GM21825 (cell line): ENCODE results near the gene BCL2L12.

Experiments used
- ATAC-seq: cut with Tn5 transposase; IDR thresholded peaks from one replicate; pipeline ENCODE4 v1.9.1; 2021; ENCODE audit warnings: mild to moderate bottlenecking, moderate library complexity; ENCODE audit not compliant: unreplicated experiment

BCL2L12 gene

GRCh38 chr19:49684251-49684982 lies 18.7 kb downstream of the BCL2L12 start:
- no peak for ATAC-seq

GRCh38 chr19:49684983-49685553 lies 19.3 kb downstream of the BCL2L12 start:
- ATAC-seq, result no peak

DNA sequence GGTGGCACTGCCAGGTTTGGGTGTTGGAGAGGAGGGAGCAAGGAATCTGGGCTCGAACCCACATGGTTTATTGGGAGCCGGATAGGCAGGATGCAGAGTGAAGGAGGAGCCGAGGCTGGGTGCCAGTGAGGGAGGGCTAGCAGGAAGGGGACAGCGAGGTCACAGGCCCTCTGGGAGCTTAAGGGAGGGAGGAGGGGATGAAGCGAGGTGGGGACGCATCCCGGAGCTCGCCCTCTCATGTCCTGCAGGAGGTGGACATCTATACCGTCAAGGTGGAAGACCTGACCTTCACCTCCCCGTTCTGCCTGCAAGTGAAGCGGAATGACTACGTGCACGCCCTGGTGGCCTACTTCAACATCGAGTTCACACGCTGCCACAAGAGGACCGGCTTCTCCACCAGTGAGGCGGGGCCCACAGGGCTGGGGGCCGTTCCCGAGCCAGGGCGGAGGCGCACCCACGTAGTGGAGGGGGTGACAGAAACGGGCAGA lies 20.2 kb downstream of the BCL2L12 start:
- no peak for ATAC-seq

DNA sequence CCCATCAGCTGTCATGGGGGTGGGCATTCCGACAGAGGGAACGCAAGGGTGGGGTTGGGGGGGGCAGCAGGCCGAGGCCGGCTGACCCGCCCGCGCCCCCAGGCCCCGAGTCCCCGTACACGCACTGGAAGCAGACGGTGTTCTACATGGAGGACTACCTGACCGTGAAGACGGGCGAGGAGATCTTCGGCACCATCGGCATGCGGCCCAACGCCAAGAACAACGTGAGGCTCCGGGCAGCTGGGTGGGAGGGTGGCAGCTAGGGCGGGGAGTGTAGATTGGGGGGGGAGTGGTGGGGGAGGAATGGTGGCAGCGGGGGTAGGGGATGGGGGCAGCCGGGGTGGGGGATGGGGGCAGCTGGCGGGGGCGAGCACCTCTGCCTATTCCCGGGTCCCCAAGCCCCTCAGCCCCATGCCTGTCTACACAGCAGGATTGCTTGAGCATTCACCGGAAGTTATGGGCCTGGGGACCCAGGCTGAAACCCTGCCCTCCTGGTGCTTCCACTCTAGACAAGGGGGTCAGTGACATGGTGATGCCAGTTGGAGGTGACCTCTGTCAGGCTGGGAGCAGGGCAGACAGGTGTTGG lies 20.9 kb downstream of the BCL2L12 start:
- ATAC-seq, result no peak

DNA sequence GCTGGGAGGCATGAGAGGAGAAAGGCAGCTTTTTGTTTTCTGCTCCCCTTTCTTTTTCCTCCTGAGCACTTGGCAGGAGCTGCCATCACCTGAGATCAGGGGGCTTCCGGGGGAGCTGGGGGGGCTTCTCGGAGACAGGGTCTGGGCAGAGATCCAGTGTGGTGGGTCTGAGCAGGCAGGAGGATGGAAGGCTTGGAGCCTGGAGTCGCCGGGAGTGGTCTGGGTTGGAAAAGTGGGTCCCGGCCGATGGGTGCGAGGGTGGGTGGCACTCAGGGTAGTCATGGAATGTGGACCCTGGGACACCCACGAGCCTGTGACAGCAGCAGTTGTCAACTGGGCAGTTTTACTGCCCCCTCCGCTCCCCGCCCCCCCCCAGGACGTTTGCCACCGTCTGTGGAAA lies 21.4 kb downstream of the BCL2L12 start:
- ATAC-seq, result no peak

DNA sequence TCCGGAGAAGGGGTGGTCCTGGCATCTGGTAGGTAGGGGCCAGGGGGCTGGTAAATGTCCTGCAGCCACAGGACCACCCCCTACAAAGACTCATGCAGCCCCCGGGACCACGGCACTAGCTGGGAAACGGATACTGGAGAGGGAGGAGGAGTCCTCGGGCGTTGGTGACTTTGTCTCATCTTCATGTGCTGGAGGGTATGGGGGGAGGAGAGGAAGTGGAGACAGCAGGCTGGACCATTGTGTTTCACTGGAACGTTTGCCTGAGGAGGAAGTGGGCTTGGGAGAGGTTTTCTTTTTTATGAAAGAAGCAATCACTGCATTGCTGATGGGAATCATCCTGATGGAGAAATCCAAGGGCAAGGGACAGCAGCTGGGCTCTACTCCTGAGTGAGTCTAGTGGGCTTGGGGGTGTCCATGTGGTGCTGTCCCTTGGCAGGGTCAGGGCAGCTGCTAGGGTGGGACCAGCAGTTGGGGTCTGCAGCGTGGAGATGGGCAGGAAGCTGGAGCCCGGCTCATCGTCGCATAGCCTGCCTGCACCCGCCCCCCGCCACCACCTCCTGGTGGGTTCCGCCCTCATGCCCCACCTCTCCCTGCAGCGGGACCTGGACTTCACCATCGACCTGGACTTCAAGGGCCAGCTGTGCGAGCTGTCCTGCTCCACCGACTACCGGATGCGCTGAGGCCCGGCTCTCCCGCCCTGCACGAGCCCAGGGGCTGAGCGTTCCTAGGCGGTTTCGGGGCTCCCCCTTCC lies 22.0 kb downstream of the BCL2L12 start:
- ATAC-seq, result no peak

- ATAC-seq, result no peak
Observed at GRCh38 chr19:49688531-49689132, 22.9 kb downstream of the BCL2L12 start.

GRCh38 chr19:49689133-49690078 lies 23.7 kb downstream of the BCL2L12 start, which contains the start of gene ADM5:
Gene ADM5, plus strand, starts transcription at chr19:49689594. Its CDS starts 244 bp downstream, at chr19:49689838.
- ATAC-seq, result no peak

GRCh38 chr19:49690079-49690655 lies 24.4 kb downstream of the BCL2L12 start:
- ATAC-seq, result no peak

- no peak for ATAC-seq
Observed at GRCh38 chr19:49690656-49691242, 25.0 kb downstream of the BCL2L12 start, which contains the start of gene CPT1C. Gene CPT1C, plus strand, starts transcription at chr19:49691116. Its CDS starts 1,137 bp downstream, at chr19:49692253.

DNA sequence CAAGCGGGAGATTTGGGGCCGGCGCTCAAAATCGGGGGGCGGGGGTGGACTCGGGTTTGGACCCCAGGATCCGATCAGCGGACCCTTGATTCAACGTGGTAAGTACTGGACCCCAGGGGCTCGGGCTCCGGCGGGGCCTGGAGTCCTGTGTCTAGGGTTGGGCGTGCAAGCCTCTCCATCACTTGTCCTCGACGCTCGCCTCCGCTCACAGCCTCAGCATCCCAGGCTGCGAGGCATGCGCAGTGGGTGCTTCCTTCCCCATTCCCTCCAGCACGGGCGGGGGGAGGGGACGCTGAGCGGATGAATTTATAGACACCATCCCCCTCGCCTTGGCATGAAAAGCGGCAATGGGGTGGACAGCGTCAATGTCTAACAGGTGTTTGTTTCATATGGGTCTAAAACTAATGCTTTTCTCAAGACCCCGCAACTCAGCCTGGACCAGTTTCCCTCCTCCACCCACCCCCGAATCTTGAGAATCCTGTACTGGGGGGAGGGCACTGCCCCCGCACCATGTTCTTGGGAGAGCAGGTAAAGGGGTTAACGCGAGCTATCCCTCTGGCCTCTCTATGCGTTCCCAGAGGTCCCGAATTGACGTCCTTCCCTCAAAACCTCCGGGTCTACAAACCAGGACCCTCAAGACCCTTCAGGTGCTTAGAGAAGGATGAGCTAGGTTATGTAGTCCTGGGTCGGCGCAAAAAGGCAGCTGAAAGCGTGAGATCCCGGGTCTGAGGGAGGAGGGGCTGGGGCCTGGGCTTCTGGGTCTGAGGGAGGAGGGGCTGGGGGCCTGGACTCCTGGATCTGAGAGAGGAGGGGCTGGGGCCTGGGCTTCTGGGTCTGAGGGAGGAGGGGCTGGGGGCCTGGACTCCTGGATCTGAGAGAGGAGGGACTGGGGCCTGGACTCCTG lies 25.8 kb downstream of the BCL2L12 start:
- no peak for ATAC-seq

DNA sequence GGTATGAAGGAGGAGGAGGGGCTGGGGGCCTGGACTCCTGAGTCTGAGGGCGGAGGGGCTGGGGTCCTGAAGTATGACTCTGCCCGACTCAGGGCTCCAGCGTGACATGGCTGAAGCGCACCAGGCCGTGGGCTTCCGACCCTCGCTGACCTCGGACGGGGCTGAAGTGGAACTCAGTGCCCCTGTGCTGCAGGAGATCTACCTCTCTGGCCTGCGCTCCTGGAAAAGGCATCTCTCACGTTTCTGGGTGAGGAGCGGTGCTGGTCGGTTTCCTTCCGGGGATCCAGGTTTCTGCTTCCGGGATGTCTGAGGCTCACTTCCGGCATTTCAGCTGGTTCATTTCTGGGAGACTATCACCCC lies 26.4 kb downstream of the BCL2L12 start:
- no peak for ATAC-seq

DNA sequence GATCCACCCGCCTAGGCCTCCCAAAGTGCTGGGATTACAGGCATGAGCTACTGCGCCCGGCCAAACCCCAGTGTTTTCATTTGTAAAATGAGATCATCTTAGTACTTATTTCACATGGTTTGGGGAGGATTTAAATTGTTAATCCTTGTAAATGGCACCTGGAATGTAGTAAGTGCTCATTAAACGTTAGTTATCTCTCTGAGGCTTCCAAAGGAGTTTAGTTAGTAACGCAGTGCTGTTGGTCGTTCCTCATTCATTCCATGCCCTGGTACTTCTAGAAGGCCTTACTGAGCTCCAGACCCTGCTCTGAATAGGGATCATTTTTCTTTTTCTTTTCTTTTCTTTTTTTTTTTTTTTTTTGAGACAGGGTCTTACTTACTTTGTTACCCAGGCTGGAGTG lies 30.4 kb downstream of the BCL2L12 start:
- no peak for ATAC-seq

DNA sequence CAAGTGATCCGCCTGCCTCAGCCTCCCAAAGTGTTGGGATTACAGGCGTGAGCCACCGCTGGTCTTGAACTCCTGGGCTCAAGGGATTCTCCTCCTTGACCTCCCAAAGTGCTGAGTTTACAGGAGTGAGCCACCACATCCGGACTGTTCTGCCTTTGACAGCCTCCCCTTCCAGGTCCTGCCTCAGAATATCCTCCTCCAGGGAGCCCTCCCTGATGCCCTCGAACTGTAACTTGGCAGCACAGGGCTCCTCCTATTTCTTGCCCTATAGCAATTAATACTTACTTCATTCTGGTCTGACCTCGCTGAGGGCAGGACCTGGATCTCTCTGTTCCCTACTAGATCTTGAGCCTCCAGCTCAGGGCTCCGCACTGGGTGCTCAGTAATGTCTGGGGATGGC lies 31.1 kb downstream of the BCL2L12 start:
- ATAC-seq, result no peak

- ATAC-seq, result no peak
Observed at GRCh38 chr19:49699364-49699763, 33.6 kb downstream of the BCL2L12 start.

DNA sequence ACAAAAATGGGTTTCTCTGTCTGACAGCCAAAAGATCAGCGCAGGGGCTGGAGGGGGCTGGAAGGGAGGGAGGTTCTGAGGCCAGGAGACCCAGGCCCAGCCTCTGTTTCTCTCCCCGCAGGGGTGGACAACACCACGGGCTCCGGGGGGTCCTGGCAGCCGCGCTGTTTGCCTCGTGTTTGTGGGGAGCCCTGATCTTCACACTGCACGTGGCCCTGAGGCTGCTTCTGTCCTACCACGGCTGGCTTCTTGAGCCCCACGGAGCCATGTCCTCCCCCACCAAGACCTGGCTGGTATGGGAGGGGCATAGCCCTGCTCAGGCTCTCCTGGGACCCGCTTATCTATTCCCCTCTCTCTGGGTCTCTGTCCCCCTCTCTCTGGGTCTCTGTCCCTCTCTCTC lies 34.8 kb downstream of the BCL2L12 start:
- ATAC-seq, result no peak

DNA sequence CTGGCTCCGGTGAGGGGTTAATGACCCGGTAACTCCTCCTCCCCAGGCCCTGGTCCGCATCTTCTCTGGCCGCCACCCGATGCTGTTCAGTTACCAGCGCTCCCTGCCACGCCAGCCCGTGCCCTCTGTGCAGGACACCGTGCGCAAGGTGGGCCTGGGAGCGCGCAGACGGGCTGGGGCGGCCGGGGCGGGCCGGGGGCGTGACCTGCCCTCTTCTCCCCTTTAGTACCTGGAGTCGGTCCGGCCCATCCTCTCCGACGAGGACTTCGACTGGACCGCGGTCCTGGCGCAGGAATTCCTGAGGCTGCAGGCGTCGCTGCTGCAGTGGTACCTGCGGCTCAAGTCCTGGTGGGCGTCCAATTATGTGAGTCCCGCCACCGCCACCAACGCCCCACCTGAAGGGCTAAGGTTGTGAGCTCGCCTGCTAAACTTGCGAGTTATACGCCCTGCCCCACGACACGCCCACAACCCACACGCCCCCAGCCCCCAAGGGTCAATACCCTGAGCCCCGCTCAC lies 35.6 kb downstream of the BCL2L12 start:
- ATAC-seq, result no peak
